ENCODE measurements around the gene SMAD7. TPM values are rescaled to one million over a fixed set of nuclear protein-coding genes. Genes with fewer than 3 reads are reported as not detected.

Gene SMAD7
- total RNA-seq, 2 donors from 2014 or later = 17.1 to 49.0 TPM

DNA sequence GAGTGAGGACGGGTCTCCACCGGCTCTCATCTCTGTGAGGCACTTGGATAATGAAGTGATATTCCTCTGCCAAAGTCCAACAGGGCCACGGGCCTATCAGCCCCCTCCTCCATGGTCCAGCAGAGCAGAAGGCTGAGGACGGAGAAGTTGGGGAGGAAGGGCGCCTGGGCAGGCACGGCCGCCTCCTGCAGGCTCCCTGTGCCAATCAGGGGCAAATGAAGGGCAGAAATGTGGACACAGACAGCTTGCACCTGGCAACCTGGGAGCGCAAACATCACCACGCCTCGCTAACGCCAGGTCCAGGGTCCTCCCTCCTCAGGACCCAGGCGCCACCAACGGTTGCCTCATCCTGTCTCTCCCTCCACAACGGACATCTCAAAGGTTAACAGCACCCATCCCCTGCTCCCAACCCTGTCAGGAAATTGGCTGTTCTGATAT, 24.3 kb downstream of the SMAD7 start:
- intact Hi-C loops (cut with DNase I) = loop anchor here in 1 of 2 donors (10.0 kb wide), 1 partner anchor 72 kb away; no protein-coding TSS in a partner anchor
- no peak for ATAC-seq
- DNase-seq = peak; percentile 22

- DNase-seq (peak; percentile 2), ATAC-seq (no peak)
- intact Hi-C loops (cut with DNase I) = loop anchor here in 1 of 2 donors (10.0 kb wide), 1 partner anchor 71 kb away; no protein-coding TSS in a partner anchor
Observed at GRCh38 chr18:48925491-48925780, 25.3 kb downstream of the SMAD7 start.

DNA sequence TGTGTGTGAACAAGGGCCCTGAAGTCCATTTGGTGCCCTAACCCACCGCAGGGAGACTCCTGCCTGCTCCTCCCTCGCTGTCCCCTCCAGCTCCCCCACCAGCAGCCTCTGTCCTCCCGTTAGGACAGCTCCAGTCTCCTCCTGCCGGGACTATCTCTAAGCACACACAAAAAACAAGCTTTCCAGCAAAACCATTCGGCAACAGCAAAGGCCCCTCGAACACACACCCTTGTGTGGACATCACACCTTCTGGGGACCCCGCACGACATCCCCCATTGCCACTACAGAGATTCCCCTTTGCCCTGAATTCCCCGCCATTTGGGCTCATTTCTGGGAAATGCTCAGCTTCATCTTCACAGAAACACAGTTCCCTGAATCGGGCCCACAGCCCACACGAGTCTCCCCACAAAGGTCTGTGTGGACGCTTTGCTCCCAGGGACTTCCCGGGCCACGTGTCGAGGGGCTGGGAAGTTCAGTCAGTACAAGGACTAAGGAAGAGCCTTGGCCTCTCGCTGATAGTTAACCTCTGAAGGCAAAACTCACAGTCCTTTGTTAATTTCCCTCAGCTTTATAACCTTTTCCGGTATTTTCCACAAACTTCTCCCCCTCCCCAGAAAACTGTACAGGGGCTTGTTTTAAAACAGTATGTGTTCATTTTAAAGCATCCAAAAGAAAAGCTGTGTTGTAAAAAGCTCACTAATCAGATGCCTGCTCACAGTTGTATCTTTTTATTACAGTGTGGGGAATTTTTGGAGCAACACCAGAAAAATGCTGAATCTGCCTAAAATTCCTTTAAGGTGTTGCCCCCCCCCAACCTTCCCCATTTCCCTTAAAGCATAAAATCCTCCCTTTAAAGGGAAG, 25.9 kb downstream of the SMAD7 start:
- DNase-seq = peak; percentile 42
- intact Hi-C loops (cut with DNase I) = loop anchor here in 1 of 2 donors (10.0 kb wide), 1 partner anchor 70 kb away; no protein-coding TSS in a partner anchor
- peak in 1 of 2 donors; percentile 31 for ATAC-seq

DNA sequence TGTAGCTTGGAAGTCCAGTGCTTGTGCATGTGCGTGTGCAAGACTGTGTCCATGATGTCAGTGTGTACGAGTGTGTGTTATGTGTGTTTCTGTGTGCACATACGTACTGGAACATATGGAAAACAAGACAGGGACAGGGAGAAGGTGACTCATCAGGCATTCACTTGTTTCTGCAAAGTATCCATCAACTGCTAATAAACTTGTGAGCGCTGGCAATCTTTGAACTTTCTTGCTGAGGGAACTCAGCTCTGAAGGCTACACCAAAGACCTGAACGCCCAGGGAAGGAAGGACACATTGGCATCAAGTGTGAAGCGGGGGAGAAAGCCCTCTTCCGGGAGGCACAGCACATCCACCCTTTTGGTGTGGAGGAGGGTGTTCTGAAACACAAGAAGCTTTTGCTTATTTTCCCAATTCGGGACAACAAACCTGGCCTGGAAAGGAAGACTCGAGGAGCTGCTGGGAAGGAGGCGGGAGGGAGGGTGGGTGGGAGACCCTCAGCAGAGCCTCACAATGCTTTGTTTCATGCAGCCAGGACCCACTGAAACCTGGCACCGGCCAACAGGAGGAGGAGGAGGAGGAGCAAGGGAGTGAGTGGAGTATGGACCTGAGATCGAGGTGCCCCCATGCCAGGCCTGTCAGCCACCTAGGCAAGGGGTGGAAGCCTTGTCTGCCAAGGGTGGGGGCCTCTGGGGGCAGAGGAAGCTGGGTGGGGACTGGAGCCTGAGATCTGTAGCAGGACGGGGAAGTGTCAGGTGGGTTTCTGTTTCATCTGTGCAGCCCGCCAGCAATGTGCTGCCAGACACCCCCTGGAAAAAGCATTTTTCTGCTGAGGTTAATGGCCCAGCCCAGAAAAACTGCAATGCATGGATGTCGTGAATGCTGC, 26.8 kb downstream of the SMAD7 start:
- DNase-seq (peak; percentile 16), ATAC-seq (no peak)
- intact Hi-C loops (cut with DNase I) = loop anchor here in 1 of 2 donors (10.0 kb wide), 1 partner anchor 69 kb away; no protein-coding TSS in a partner anchor

DNA sequence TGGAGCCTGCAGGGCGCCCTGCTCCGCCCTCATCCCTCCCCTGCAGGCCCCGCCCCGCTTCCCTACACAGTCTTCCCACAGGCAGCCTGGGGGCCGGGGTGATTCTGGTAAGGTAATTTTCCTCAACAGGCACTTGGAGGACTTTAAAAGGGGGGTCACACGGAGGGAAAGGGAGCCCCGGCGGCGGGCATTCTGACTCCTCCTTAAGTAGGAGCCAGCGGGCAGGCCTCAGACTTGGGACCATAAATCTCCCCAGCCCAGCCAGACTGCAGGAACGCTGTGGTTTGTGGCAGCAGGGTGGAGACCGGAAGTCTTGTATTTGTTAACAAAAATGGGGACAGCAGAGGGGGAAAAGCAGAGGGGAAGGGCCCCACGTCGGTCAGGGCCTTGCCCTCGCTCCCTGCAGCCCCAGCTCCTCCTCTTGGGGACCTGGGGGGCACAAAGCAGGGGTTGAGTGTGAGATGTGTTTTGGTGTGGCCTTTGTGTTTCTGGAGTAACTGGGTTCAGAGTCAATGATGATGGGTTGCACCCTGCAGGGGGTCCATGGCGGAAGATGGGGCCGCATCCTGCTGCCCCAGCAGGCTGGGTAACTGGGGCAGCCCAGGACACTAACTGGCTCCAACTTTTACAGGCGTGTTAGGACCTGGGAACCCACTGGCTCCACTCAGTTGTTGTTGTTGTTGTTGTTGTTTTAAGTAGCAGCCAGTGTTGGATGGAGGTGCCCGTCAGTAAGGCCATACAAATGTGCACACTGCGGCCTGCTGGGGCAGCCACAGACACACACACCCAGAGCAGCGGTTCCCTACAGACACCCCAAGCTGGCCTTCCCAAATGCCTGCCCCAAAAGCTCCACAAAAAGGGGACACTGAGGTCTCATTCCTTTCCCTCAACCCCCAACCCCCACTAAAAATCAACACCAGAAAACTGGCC, 27.7 kb downstream of the SMAD7 start:
- DNase-seq (peak; percentile 67), ATAC-seq (peak; percentile 35 to 70)
- intact Hi-C loops (cut with DNase I) = loop anchor here in 1 of 2 donors (10.0 kb wide), 1 partner anchor 68 kb away; no protein-coding TSS in a partner anchor

DNA sequence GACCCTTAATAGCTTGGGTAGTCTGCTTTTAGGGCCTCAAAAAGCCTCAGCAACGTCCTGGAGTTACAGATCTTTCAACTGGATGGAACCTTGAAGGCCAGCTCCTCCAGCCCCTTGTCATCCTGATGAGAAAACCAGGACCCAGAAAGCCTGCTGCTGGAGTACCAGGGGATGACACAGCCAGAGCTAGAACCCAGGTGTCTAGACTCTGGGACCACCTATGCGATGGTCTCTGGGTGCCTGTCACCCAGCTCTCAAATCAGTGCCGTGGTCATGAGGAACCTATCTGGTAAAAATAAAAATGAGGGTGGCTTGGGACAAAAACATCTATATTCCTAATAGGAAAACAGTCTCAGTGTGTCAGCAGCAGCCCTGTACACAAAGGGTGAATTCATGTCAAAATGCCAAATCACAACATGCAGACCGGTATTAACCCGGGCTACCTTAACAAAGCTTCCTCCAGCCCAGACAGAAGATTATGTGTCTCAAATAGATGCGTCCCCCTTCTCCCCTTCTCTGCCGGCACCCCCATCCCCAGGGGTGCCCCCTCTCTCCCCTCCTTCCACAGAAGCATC, 28.5 kb downstream of the SMAD7 start:
- ATAC-seq (no peak), DNase-seq (peak; percentile 8)
- intact Hi-C loops (cut with DNase I) = loop anchor here in 1 of 2 donors (10.0 kb wide), 1 partner anchor 68 kb away; no protein-coding TSS in a partner anchor

DNA sequence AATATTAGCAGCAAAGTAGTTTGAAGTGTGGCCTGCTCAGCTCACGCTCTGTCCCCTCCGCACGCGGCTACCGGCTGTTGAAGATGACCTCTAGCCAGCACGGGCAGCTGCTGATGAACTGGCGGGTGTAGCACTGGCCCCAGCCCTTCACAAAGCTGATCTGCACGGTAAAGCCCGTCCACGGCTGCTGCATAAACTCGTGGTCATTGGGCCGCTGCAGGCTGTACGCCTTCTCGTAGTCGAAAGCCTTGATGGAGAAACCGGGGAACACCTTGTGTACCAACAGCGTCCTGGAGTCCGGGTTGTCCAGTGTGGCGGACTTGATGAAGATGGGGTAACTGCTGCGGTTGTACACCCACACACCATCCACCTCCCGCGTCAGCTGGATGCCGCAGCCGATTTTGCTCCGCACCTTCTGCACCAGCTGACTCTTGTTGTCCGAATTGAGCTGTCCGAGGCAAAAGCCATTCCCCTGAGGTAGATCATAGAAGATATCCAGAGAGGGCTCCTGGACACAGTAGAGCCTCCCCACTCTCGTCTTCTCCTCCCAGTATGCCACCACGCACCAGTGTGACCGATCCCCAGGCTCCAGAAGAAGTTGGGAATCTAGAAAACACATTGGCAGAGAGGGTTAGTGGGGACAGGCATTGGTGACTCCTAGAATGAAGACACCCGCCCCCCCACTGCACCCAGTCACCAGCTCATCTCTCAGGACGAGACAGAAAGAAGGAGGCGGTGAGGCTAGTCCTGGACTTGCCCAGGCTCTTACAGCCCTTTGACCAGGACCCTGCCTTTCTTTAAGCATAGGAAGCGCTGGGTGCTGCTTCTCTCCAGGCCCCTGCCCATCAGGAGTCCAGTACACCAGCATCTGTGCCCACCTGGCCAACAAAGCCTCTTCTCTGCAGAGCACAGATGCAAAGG, 29.2 kb downstream of the SMAD7 start:
- DNase-seq (peak; percentile 41), ATAC-seq (peak in 1 of 2 donors; percentile 12)
- intact Hi-C loops (cut with DNase I) = loop anchor here in 1 of 2 donors (10.0 kb wide), 1 partner anchor 67 kb away; no protein-coding TSS in a partner anchor

DNA sequence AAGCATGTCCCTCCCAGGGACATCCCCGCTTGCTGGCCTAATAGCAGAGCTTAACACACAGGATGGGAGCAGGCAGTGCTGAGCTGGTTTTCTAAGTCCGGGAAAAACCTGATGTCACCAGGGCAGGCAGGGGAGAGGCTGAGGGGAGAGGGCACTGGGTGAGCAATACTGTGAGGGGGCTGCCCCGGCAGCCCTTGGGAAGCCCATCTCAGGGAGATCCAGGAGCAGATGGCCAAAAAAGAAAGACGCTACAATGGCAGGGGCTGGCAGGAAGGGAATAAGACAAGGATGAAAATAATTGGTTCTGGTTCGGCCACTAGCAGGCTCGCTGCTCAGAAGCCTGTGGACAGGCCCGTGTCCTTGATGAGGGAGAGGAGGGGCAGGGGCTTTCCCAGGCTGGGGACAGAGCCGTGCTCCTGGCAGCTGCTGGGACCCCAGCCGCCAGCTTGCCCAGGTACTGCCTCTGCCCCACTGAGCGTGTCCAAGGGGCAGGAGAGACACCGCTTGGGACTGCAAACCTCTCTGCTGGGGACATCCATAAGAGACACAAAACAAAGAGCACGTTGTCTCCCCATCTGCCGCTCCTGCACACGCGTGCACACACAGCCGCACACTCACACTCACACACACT, 30.2 kb downstream of the SMAD7 start:
- intact Hi-C loops (cut with DNase I) = loop anchor here in 1 of 2 donors (10.0 kb wide), 1 partner anchor 66 kb away; no protein-coding TSS in a partner anchor
- DNase-seq (peak; percentile 20), ATAC-seq (peak in 1 of 2 donors; percentile 9)

- intact Hi-C loops (cut with DNase I) = no loop called here
- DNase-seq = peak; percentile 18
- no peak for ATAC-seq
Observed at GRCh38 chr18:48919547-48919946, 31.2 kb downstream of the SMAD7 start.

GRCh38 chr18:48918660-48919456, 31.9 kb downstream of the SMAD7 start:
- DNase-seq (peak; percentile 18), ATAC-seq (no peak)
- intact Hi-C loops (cut with DNase I) = no loop called here

DNA sequence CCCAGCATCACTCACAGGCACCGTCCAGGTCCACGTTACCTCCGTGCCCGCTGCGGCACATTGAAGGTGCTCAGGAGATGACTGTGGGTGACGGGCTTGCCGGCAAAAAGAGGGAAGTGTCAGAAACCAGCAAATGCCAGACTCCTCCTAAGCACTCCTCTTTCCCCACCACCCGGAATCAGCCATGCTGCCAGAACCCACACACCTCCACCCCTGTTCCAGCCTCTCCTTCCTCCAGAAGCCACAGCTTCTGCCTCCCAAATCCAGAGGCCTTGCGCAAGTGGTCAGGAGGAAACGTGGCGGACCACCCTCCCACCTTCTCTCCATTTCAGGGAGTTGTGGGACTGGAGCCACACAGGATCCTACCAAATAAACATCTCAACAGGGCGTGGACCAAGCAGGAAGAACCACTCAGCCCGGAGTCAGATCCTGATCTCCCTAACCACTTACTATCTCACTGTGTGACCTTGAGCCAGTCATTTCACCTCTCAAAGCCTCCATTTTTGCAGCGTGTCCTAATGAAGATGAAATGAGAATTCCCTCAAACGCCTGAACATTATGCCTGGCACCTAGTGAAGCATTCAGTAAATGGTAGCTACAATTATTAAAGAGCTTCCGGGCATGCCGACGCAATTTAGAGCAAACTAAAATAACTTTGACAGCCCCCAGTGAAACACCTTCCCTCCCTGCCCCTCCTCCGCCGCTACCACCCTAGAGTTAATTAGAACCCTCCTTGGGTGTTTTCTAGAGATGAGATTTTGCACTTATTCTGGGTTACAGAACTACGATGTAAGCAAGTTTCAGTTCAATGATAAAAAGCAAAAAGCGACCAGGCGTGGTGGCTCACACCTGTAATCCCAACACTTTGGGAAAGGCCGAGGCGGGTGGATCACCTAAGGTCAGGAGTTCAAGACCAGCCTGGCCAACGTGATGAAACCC, 32.9 kb downstream of the SMAD7 start:
- ATAC-seq (peak in 1 of 2 donors; percentile 2), DNase-seq (peak; percentile 24)
- intact Hi-C loops (cut with DNase I) = no loop called here

DNA sequence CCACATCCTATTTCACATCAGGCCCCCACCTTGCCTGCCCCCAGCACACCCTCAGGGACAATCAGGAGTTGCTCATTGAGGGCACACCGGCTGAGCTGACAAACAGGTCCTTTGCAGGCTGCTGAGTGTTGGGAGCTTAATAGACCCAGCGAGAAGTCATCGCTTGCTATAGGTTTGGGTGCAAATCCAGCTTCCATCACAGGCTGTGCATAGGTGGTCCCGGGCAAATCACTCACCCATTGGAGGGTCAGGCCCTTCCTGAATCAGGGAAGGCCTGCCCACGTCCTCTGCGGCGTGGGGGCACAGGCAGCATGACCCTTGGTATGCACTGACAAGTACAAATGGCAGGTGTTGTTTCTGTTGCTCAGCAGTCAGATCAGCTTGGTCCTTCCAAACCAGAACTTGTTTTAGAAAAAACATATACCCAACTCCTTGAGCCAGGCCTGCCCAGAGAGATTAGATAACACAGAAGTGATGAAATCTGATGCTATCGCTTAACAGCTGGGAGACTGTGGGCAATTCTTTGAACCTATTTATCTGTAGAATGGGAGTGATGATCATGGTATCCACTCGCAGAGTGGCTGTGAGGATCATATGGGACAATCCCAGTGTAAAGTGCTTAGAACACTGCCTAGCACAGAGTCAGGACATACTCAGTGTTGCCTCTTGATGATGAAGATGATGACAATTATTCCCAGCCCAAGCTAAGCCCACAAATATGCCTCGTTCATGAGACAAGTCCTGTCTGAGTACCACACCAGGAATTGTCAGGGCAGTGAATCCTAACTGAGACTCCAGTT, 34.9 kb downstream of the SMAD7 start:
- DNase-seq = peak; percentile 12
- no peak for ATAC-seq
- intact Hi-C loops (cut with DNase I) = no loop called here

DNA sequence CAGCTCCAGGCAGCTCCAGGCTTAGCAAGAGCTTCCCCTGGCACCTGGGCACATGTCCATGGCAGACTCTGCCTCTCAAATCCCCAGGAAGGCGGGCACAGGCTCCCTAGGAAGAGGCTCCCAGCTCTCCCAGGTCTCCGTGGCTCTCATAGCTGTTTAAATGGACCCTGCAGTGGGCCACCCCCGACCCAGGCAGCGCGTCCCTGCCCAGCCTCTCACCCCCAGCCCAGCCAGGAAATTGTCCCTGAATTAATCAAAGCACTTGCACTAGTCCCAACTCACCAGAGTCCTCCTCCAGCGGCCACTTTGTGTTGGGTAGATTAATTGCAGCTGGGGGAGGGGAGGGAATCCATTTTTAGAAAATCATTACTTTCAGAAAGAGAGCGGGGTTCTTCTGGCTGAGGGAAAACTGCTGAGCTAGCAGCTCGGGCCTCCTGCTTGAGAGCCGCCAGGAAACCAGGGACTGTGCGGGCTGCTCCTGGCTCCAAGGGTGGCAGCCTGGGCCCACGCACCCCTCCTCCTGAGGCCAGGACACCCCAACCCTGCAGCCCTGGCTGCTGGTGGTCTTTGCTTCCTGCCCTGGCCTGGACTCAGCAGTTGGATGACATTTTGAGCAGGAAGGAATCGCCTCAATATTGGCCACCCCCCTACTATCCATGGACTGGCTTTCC, 36.0 kb downstream of the SMAD7 start:
- ATAC-seq = peak in 1 of 2 donors; percentile 38
- intact Hi-C loops (cut with DNase I) = no loop called here

More for the DNA sequence above, 36.0 kb downstream of the SMAD7 start:
- peak; percentile 23 for DNase-seq
